Measurements from ENCODE around the gene DYNC2I2.
A peak's percentile ranks its signal among the peaks of the same experiment; 100 is the strongest.

DYNC2I2 gene

GRCh38 chr9:128656416-128657343 is at the start of gene DYNC2I2:
TSS of gene DYNC2I2 (minus strand) at chr9:128656847. CDS start at chr9:128656726, 121 bp downstream.
- peak within 1 kb of the TSS; percentile 98 for H3K27ac ChIP-seq
- no peak for TF ChIP-seq CTCF (IDR thresholded peaks at IDR 0.05)
- TF ChIP-seq ZFX (IDR thresholded peaks at IDR 0.05; ENCODE audit: borderline replicate concordance), result no peak

- no peak overlapping the region for H3K27ac ChIP-seq
Measured at GRCh38 chr9:128706045-128706444, 49.4 kb upstream of the DYNC2I2 start.

GRCh38 chr9:128705051-128705965 is 48.7 kb upstream of the DYNC2I2 start:
- H3K27ac ChIP-seq, result no peak overlapping the region
- no peak for TF ChIP-seq CTCF (IDR thresholded peaks at IDR 0.05)
- TF ChIP-seq ZFX (IDR thresholded peaks at IDR 0.05; ENCODE audit: borderline replicate concordance), result no peak

More at GRCh38 chr9:128706045-128706444, 49.4 kb upstream of the DYNC2I2 start:
- TF ChIP-seq CTCF (IDR thresholded peaks at IDR 0.05), result no peak
- TF ChIP-seq ZFX (IDR thresholded peaks at IDR 0.05; ENCODE audit: borderline replicate concordance), result no peak

- 0 out of 2 replicates have a peak overlapping the region, but pooled peaks have one; percentile 74 for H3K27ac ChIP-seq
Measured at GRCh38 chr9:128704356-128704670, 47.7 kb upstream of the DYNC2I2 start.

GRCh38 chr9:128703616-128704355 is 47.1 kb upstream of the DYNC2I2 start:
- peak overlapping the region; percentile 74 for H3K27ac ChIP-seq
- TF ChIP-seq ZFX (IDR thresholded peaks at IDR 0.05; ENCODE audit: borderline replicate concordance) (no peak), CTCF (IDR thresholded peaks at IDR 0.05) (no peak)

More at GRCh38 chr9:128704356-128704670, 47.7 kb upstream of the DYNC2I2 start:
- TF ChIP-seq ZFX (IDR thresholded peaks at IDR 0.05; ENCODE audit: borderline replicate concordance) (no peak), CTCF (IDR thresholded peaks at IDR 0.05) (no peak)

GRCh38 chr9:128702949-128703615 is 46.4 kb upstream of the DYNC2I2 start:
- TF ChIP-seq CTCF (IDR thresholded peaks at IDR 0.05), result no peak
- TF ChIP-seq ZFX (IDR thresholded peaks at IDR 0.05; ENCODE audit: borderline replicate concordance), result no peak
- peak overlapping the region; percentile 74 for H3K27ac ChIP-seq
